AG04449 (cell line): Measurements from ENCODE around the gene PARP3.
A peak's percentile ranks its signal among the peaks of the same experiment; 100 is the strongest.

Experiments
- CTCF ChIA-PET: fragments of 350-600 bp; formaldehyde crosslinking; extraction: SDS; loops from one replicate; lab custom pipeline; 2021; ENCODE audit warnings: antibody characterized with exemption; lab: Yijun Ruan, JAX
- POLR2A ChIA-PET: fragments of 400-600, 350-600 bp; formaldehyde crosslinking; extraction: SDS; loops from one replicate; lab custom pipeline; 2020; ENCODE audit warnings: antibody characterized with exemption, inconsistent platforms; lab: Yijun Ruan, JAX
- DNase-seq: peaks from one replicate; pipeline ENCODE4 v3.0.0-alpha.2; 2010; ENCODE audit warnings: low read depth, low spot score
- H3K4me3 ChIP-seq: 2 replicates; pipeline ENCODE4 v1.5.1; 2011; ENCODE audit warnings: low read depth, mild to moderate bottlenecking, control low read depth, low read length
- CTCF ChIP-seq: IDR thresholded peaks from one replicate; pipeline ENCODE4 v1.5.1; 2011; ENCODE audit warnings: mild to moderate bottlenecking, moderate library complexity, low read length, control low read depth, inconsistent platforms; ENCODE audit not compliant: insufficient read depth; ENCODE audit errors: missing control alignments

The PARP3 gene

GRCh38 chr3:51968170-51968775, 26.1 kb downstream of the PARP3 start:
- TF ChIP-seq CTCF = no peak
- DNase-seq = no peak
- ChIA-PET CTCF (interaction anchor here (1.2 to 4.5 kb wide), 6 partner anchors 8 to 30 kb away, joined by 3 to 32 read pairs (median 6); partner anchors contain the start of genes PARP3 and RRP9), POLR2A (interaction anchor here (2.9 kb wide), 1 partner anchor 27 kb away, joined by 10 read pairs; the partner anchor contains the start of genes PARP3 and RRP9)
- H3K4me3 ChIP-seq = peak overlapping the region; percentile 64

GRCh38 chr3:51968883-51969678, 26.9 kb downstream of the PARP3 start:
- DNase-seq = no peak
- TF ChIP-seq CTCF = no peak
- CTCF ChIA-PET = interaction anchor here (1.2 to 4.5 kb wide), 6 partner anchors 8 to 29 kb away, joined by 3 to 32 read pairs (median 6); partner anchors contain the start of genes PARP3 and RRP9
- POLR2A ChIA-PET = no interaction called here
- no peak overlapping the region for H3K4me3 ChIP-seq

GRCh38 chr3:51969841-51970240, 27.7 kb downstream of the PARP3 start:
- DNase-seq = no peak
- no peak for TF ChIP-seq CTCF
- no peak overlapping the region for H3K4me3 ChIP-seq
- ChIA-PET POLR2A (no interaction called here), CTCF (interaction anchor here (1.4 to 5.6 kb wide), 5 partner anchors 9 to 28 kb away, joined by 5 to 80 read pairs (median 8); partner anchors contain the start of genes ACY1, PARP3 and RRP9)

- no peak overlapping the region for H3K4me3 ChIP-seq
- no peak for TF ChIP-seq CTCF
- no peak for DNase-seq
- CTCF ChIA-PET = interaction anchor here (1.1 to 5.6 kb wide), 4 partner anchors 8 to 29 kb away, joined by 3 to 80 read pairs (median 50); partner anchors contain the start of genes ACY1, PARP3 and RRP9
- POLR2A ChIA-PET = no interaction called here
These were observed 28.6 kb downstream of the PARP3 start for GRCh38 chr3:51970606-51971300.

- POLR2A ChIA-PET = no interaction called here
- CTCF ChIA-PET = interaction anchor here (1.1 to 5.6 kb wide), 5 partner anchors 9 to 30 kb away, joined by 3 to 80 read pairs (median 32); partner anchors contain the start of genes ACY1, PARP3 and RRP9
- TF ChIP-seq CTCF = no peak
- no peak for DNase-seq
- H3K4me3 ChIP-seq = no peak overlapping the region
These were observed 29.2 kb downstream of the PARP3 start for GRCh38 chr3:51971350-51971749.
